KOPT-K1 (cell line): ENCODE results near the gene PLLP.

Source experiments
- H3K27ac ChIP-seq: fragments of 200-600 bp; sonication (generic); 2 replicates; pipeline ENCODE4 v1.5.1; 2016; ENCODE audit warnings: antibody characterized with exemption, mild to moderate bottlenecking, low read depth, low read length; ENCODE audit not compliant: poor library complexity, severe bottlenecking
- H3K36me3 ChIP-seq: fragments of 200-600 bp; sonication (generic); 2 replicates; pipeline ENCODE4 v1.5.1; 2017; ENCODE audit warnings: antibody characterized with exemption, mild to moderate bottlenecking, low read length, moderate library complexity; ENCODE audit not compliant: insufficient read depth
- H3K9me3 ChIP-seq: fragments of 200-600 bp; sonication (generic); 2 replicates; pipeline ENCODE4 v1.5.1; 2017; ENCODE audit warnings: antibody characterized with exemption, low read length, mild to moderate bottlenecking; ENCODE audit not compliant: insufficient read depth, poor library complexity, severe bottlenecking

The PLLP gene

GRCh38 chr16:57284209-57284951, at the start of gene PLLP:
TSS of gene PLLP (minus strand) at chr16:57284672. CDS start at chr16:57284540, 132 bp downstream.
- H3K9me3 ChIP-seq = no peaks in the 10 kb centered on the region
- no peaks in the 10 kb centered on the region for H3K36me3 ChIP-seq
- no peak within 1 kb of the TSS for H3K27ac ChIP-seq

- Histone ChIP-seq H3K36me3 (no peaks in the 10 kb centered on the region), H3K9me3 (peaks cover 11% of the 10 kb centered on the region), H3K27ac (no peak overlapping the region)
These were observed 48.9 kb upstream of the PLLP start for GRCh38 chr16:57333402-57333801.

- H3K27ac ChIP-seq = no peak overlapping the region
- H3K9me3 ChIP-seq = peaks cover 9% of the 10 kb centered on the region
- H3K36me3 ChIP-seq = no peaks in the 10 kb centered on the region
These were observed 46.9 kb upstream of the PLLP start for GRCh38 chr16:57331355-57331754.

GRCh38 chr16:57329718-57330327, 45.4 kb upstream of the PLLP start:
- Histone ChIP-seq H3K27ac (no peak overlapping the region), H3K9me3 (peaks cover 12% of the 10 kb centered on the region), H3K36me3 (no peaks in the 10 kb centered on the region)

- Histone ChIP-seq H3K36me3 (no peaks in the 10 kb centered on the region), H3K27ac (no peak overlapping the region), H3K9me3 (peaks cover 6% of the 10 kb centered on the region)
These were observed 41.0 kb upstream of the PLLP start for GRCh38 chr16:57325458-57325857.

GRCh38 chr16:57324749-57325148, 40.3 kb upstream of the PLLP start:
- Histone ChIP-seq H3K36me3 (no peaks in the 10 kb centered on the region), H3K9me3 (peaks cover 6% of the 10 kb centered on the region), H3K27ac (no peak overlapping the region)

- Histone ChIP-seq H3K27ac (no peak overlapping the region), H3K36me3 (no peaks in the 10 kb centered on the region), H3K9me3 (no peaks in the 10 kb centered on the region)
These were observed 35.2 kb upstream of the PLLP start for GRCh38 chr16:57319646-57320045.

- H3K36me3 ChIP-seq = no peaks in the 10 kb centered on the region
- H3K9me3 ChIP-seq = no peaks in the 10 kb centered on the region
- no peak overlapping the region for H3K27ac ChIP-seq
These were observed 33.9 kb upstream of the PLLP start for GRCh38 chr16:57318240-57318970.

GRCh38 chr16:57316390-57317017, 32.0 kb upstream of the PLLP start:
- Histone ChIP-seq H3K36me3 (no peaks in the 10 kb centered on the region), H3K9me3 (no peaks in the 10 kb centered on the region), H3K27ac (no peak overlapping the region)

GRCh38 chr16:57315416-57315815, 30.9 kb upstream of the PLLP start:
- Histone ChIP-seq H3K9me3 (no peaks in the 10 kb centered on the region), H3K27ac (no peak overlapping the region), H3K36me3 (no peaks in the 10 kb centered on the region)

- Histone ChIP-seq H3K27ac (no peak overlapping the region), H3K36me3 (no peaks in the 10 kb centered on the region), H3K9me3 (no peaks in the 10 kb centered on the region)
These were observed 29.8 kb upstream of the PLLP start for GRCh38 chr16:57314161-57314785.

- H3K27ac ChIP-seq = no peak overlapping the region
- no peaks in the 10 kb centered on the region for H3K9me3 ChIP-seq
- H3K36me3 ChIP-seq = no peaks in the 10 kb centered on the region
These were observed 29.0 kb upstream of the PLLP start for GRCh38 chr16:57313509-57313908.

- no peak overlapping the region for H3K27ac ChIP-seq
- H3K9me3 ChIP-seq = no peaks in the 10 kb centered on the region
These were observed 26.3 kb upstream of the PLLP start for GRCh38 chr16:57310801-57311200.

GRCh38 chr16:57308041-57308440, 23.6 kb upstream of the PLLP start:
- H3K27ac ChIP-seq = no peak overlapping the region
- no peaks in the 10 kb centered on the region for H3K36me3 ChIP-seq
- H3K9me3 ChIP-seq = no peaks in the 10 kb centered on the region

More at GRCh38 chr16:57310801-57311200, 26.3 kb upstream of the PLLP start:
- no peaks in the 10 kb centered on the region for H3K36me3 ChIP-seq

GRCh38 chr16:57307365-57307764, 22.9 kb upstream of the PLLP start:
- Histone ChIP-seq H3K27ac (no peak overlapping the region), H3K36me3 (no peaks in the 10 kb centered on the region)

More at GRCh38 chr16:57307365-57307764, 22.9 kb upstream of the PLLP start:
- H3K9me3 ChIP-seq = no peaks in the 10 kb centered on the region
